Activated CD4-positive, CD25-positive, alpha-beta regulatory T cell treated with anti-CD3 and anti-CD28 coated beads, Interleukin-2, amount 50 U/mL, for 24 hours (primary cell): Measurements from ENCODE around the gene BMERB1.
"Not testable (repeated sequence)": the region's sequence is repeated elsewhere in the genome, so short reads cannot be mapped to it uniquely, and the experiment has no call there.

Experiments used
- ATAC-seq, 2 donors: fragments of 150-1000 bp; cut with Tn5 transposase; one replicate each; pipeline ENCODE4 v1.10.0; 2021; ENCODE audit warnings: mild to moderate bottlenecking in 1 of 2, moderate library complexity in 1 of 2

The BMERB1 gene

GRCh38 chr16:15564604-15565339, 130.4 kb downstream of the BMERB1 start:
- ATAC-seq, result no peak

- ATAC-seq, result no peak
These were observed 131.7 kb downstream of the BMERB1 start for GRCh38 chr16:15566095-15566494.

GRCh38 chr16:15567823-15568222, 133.4 kb downstream of the BMERB1 start:
- ATAC-seq, result no peak

- not testable (repeated sequence) for ATAC-seq
These were observed 136.3 kb downstream of the BMERB1 start for GRCh38 chr16:15570666-15571065.

- no peak for ATAC-seq
These were observed 137.2 kb downstream of the BMERB1 start for GRCh38 chr16:15571557-15571956.

- ATAC-seq, result peak; percentile 55 to 79
These were observed 138.1 kb downstream of the BMERB1 start for GRCh38 chr16:15572329-15573001.

GRCh38 chr16:15573274-15573895, 139.0 kb downstream of the BMERB1 start:
- ATAC-seq, result no peak

- ATAC-seq, result not testable (repeated sequence)
These were observed 139.7 kb downstream of the BMERB1 start for GRCh38 chr16:15573896-15574613.

GRCh38 chr16:15574614-15574948, 140.2 kb downstream of the BMERB1 start:
- ATAC-seq, result no peak

GRCh38 chr16:15575293-15576049, 141.1 kb downstream of the BMERB1 start:
- no peak for ATAC-seq

- ATAC-seq, result no peak
These were observed 142.9 kb downstream of the BMERB1 start for GRCh38 chr16:15576960-15577958.

- no peak for ATAC-seq
These were observed 144.4 kb downstream of the BMERB1 start for GRCh38 chr16:15578824-15579223.

- no peak for ATAC-seq
These were observed 146.9 kb downstream of the BMERB1 start for GRCh38 chr16:15581127-15581815.

GRCh38 chr16:15583526-15583925, 149.1 kb downstream of the BMERB1 start:
- ATAC-seq, result no peak

GRCh38 chr16:15585956-15586355, 151.6 kb downstream of the BMERB1 start:
- ATAC-seq, result no peak

GRCh38 chr16:15586716-15587115, 152.3 kb downstream of the BMERB1 start:
- ATAC-seq, result no peak

- no peak for ATAC-seq
These were observed 152.9 kb downstream of the BMERB1 start for GRCh38 chr16:15587152-15587825.

GRCh38 chr16:15592324-15592723, 157.9 kb downstream of the BMERB1 start:
- no peak for ATAC-seq

- no peak for ATAC-seq
These were observed 158.8 kb downstream of the BMERB1 start for GRCh38 chr16:15593235-15593634.

GRCh38 chr16:15594711-15595320, 160.4 kb downstream of the BMERB1 start:
- no peak for ATAC-seq
